Activated CD8-positive, alpha-beta T cell treated with anti-CD3 and anti-CD28 coated beads, Interleukin-2, amount 10 ng/mL, durations not matched to agents 7 days and 5 days (primary cell): Measurements from ENCODE around the gene OTULINL. TPM values are rescaled to one million over a fixed set of nuclear protein-coding genes. Genes with fewer than 3 reads are reported as not detected.

Experiments
- ATAC-seq: fragments of 150-1000 bp; cut with Tn5 transposase; one replicate; pipeline ENCODE4 v1.10.0; 2021; ENCODE audit warnings: moderate library complexity
- CTCF ChIA-PET: fragments of 350-600 bp; sonication (Branson Sonifier 250); formaldehyde crosslinking; loops from one replicate; lab custom pipeline; 2021; ENCODE audit warnings: antibody characterized with exemption; lab: Charles Lee
- POLR2A ChIA-PET: fragments of 350-600 bp; sonication (Branson Sonifier 250); formaldehyde crosslinking; loops from one replicate; lab custom pipeline; 2021; ENCODE audit warnings: antibody characterized with exemption; lab: Charles Lee
- DNase-seq: peaks from one replicate; pipeline ENCODE4 v3.0.0-alpha.2; 2020
- H3K27ac Mint-ChIP-seq: one replicate; pipeline ENCODE4 v1.8.0; 2021; ENCODE audit warnings: mild to moderate bottlenecking, mixed read lengths
- H3K27me3 Mint-ChIP-seq: one replicate; pipeline ENCODE4 v1.8.0; 2021; ENCODE audit warnings: low read depth, mixed read lengths
- H3K36me3 Mint-ChIP-seq: one replicate; pipeline ENCODE4 v1.8.0; 2021; ENCODE audit warnings: low read depth, mixed read lengths
- H3K4me1 Mint-ChIP-seq: one replicate; pipeline ENCODE4 v1.8.0; 2021; ENCODE audit warnings: low read depth, mixed read lengths
- H3K4me3 Mint-ChIP-seq: one replicate; pipeline ENCODE4 v1.8.0; 2021; ENCODE audit warnings: mild to moderate bottlenecking, mixed read lengths
- H3K9me3 Mint-ChIP-seq: one replicate; pipeline ENCODE4 v1.8.0; 2022; ENCODE audit warnings: mixed read lengths; ENCODE audit not compliant: insufficient read depth
- total RNA-seq, 2 experiments: library from RNA; stranded (reverse); gene quantifications; one replicate each; pipeline ENCODE4 v1.2.3, GENCODE V29; 2021

OTULINL gene
- total RNA-seq, 2 experiments from 2014 or later = 59.6 to 68.3 TPM

GRCh38 chr5:14588758-14589543 is 7.4 kb downstream of the OTULINL start:
- Mint-ChIP-seq H3K27ac (peak overlapping the region; percentile 37), H3K9me3 (no peaks in the 10 kb centered on the region), H3K27me3 (no peaks in the 10 kb centered on the region), H3K4me1 (peaks cover 94% of the 10 kb centered on the region), H3K36me3 (peaks cover 74% of the 10 kb centered on the region), H3K4me3 (no peak overlapping the region)
- ATAC-seq (no peak), DNase-seq (no peak)
- ChIA-PET CTCF (interaction anchor here (3.5 kb wide), 1 partner anchor 60 kb away, joined by 21 read pairs; no protein-coding TSS in a partner anchor), POLR2A (interaction anchor here (0.5 kb wide), 1 partner anchor 143 kb away, joined by 3 read pairs; no protein-coding TSS in a partner anchor)

GRCh38 chr5:14590949-14591348 is 9.4 kb downstream of the OTULINL start:
- H3K4me1 Mint-ChIP-seq = peaks cover 96% of the 10 kb centered on the region
- H3K9me3 Mint-ChIP-seq = no peaks in the 10 kb centered on the region
- ChIA-PET CTCF (interaction anchor here (1.3 to 6.0 kb wide), 6 partner anchors 7 to 226 kb away, joined by 3 to 56 read pairs (median 17); partner anchors contain the start of gene OTULINL), POLR2A (interaction anchor here (2.3 to 5.8 kb wide), 3 partner anchors 8 to 177 kb away, joined by 5 to 95 read pairs (median 43); partner anchors contain the start of gene OTULINL)
- no peak for DNase-seq
- H3K27me3 Mint-ChIP-seq = no peaks in the 10 kb centered on the region
- peak overlapping the region; percentile 63 for H3K27ac Mint-ChIP-seq
- no peak for ATAC-seq
- peaks cover 61% of the 10 kb centered on the region for H3K36me3 Mint-ChIP-seq
- peak overlapping the region; percentile 2 for H3K4me3 Mint-ChIP-seq

GRCh38 chr5:14591548-14591947 is 10.0 kb downstream of the OTULINL start:
- ATAC-seq = no peak
- ChIA-PET POLR2A (interaction anchor here (0.7 to 5.8 kb wide), 6 partner anchors 8 to 225 kb away, joined by 3 to 95 read pairs (median 6); partner anchors contain the start of gene OTULINL), CTCF (interaction anchor here (1.3 to 6.0 kb wide), 7 partner anchors 8 to 227 kb away, joined by 3 to 56 read pairs (median 13); partner anchors contain the start of gene OTULINL)
- peaks cover 66% of the 10 kb centered on the region for H3K36me3 Mint-ChIP-seq
- H3K9me3 Mint-ChIP-seq = no peaks in the 10 kb centered on the region
- H3K27me3 Mint-ChIP-seq = no peaks in the 10 kb centered on the region
- DNase-seq = no peak
- H3K4me1 Mint-ChIP-seq = peaks cover 97% of the 10 kb centered on the region
- peak overlapping the region; percentile 66 for H3K4me3 Mint-ChIP-seq
- H3K27ac Mint-ChIP-seq = peak overlapping the region; percentile 97

- ATAC-seq (peak; percentile 50), DNase-seq (peak; percentile 78)
- Mint-ChIP-seq H3K4me1 (peaks cover 98% of the 10 kb centered on the region), H3K27me3 (no peaks in the 10 kb centered on the region), H3K4me3 (peak overlapping the region; percentile 66), H3K27ac (peak overlapping the region; percentile 97), H3K36me3 (peaks cover 68% of the 10 kb centered on the region), H3K9me3 (no peaks in the 10 kb centered on the region)
- ChIA-PET POLR2A (interaction anchor here (0.6 to 5.8 kb wide), 6 partner anchors 10 to 227 kb away, joined by 3 to 95 read pairs (median 6); partner anchors contain the start of gene OTULINL), CTCF (interaction anchor here (0.9 to 6.0 kb wide), 7 partner anchors 10 to 229 kb away, joined by 3 to 56 read pairs (median 13); partner anchors contain the start of gene OTULINL)
Observed at GRCh38 chr5:14593326-14594021, 11.9 kb downstream of the OTULINL start.

GRCh38 chr5:14594378-14595074 is 12.9 kb downstream of the OTULINL start:
- peak overlapping the region; percentile 66 for H3K4me3 Mint-ChIP-seq
- H3K27me3 Mint-ChIP-seq = no peaks in the 10 kb centered on the region
- H3K4me1 Mint-ChIP-seq = peaks cover 90% of the 10 kb centered on the region
- no peaks in the 10 kb centered on the region for H3K9me3 Mint-ChIP-seq
- peak overlapping the region; percentile 97 for H3K27ac Mint-ChIP-seq
- POLR2A ChIA-PET = interaction anchor here (0.7 to 5.8 kb wide), 4 partner anchors 11 to 181 kb away, joined by 3 to 95 read pairs (median 24); partner anchors contain the start of gene OTULINL
- H3K36me3 Mint-ChIP-seq = peaks cover 59% of the 10 kb centered on the region
- DNase-seq = no peak
- CTCF ChIA-PET = interaction anchor here (0.5 to 6.0 kb wide), 7 partner anchors 11 to 230 kb away, joined by 3 to 56 read pairs (median 5); partner anchors contain the start of gene OTULINL
- peak; percentile 21 for ATAC-seq

- ChIA-PET POLR2A (interaction anchor here (5.5 to 5.8 kb wide), 2 partner anchors 12 to 181 kb away, joined by 43 to 95 read pairs; partner anchors contain the start of gene OTULINL), CTCF (interaction anchor here (0.5 to 6.0 kb wide), 6 partner anchors 11 to 230 kb away, joined by 4 to 56 read pairs (median 10); partner anchors contain the start of gene OTULINL)
- peaks cover 6% of the 10 kb centered on the region for H3K9me3 Mint-ChIP-seq
- peaks cover 62% of the 10 kb centered on the region for H3K36me3 Mint-ChIP-seq
- ATAC-seq (peak; percentile 79), DNase-seq (peak; percentile 75)
- H3K4me1 Mint-ChIP-seq = peaks cover 91% of the 10 kb centered on the region
- no peaks in the 10 kb centered on the region for H3K27me3 Mint-ChIP-seq
- peak overlapping the region; percentile 66 for H3K4me3 Mint-ChIP-seq
- H3K27ac Mint-ChIP-seq = peak overlapping the region; percentile 97
Observed at GRCh38 chr5:14595189-14595588, 13.6 kb downstream of the OTULINL start.

GRCh38 chr5:14595891-14596290 is 14.3 kb downstream of the OTULINL start:
- ChIA-PET POLR2A (interaction anchor here (0.6 to 5.8 kb wide), 3 partner anchors 13 to 182 kb away, joined by 3 to 95 read pairs (median 43); partner anchors contain the start of gene OTULINL), CTCF (interaction anchor here (1.8 to 6.0 kb wide), 4 partner anchors 12 to 231 kb away, joined by 5 to 56 read pairs (median 22); partner anchors contain the start of gene OTULINL)
- H3K36me3 Mint-ChIP-seq = peaks cover 63% of the 10 kb centered on the region
- no peaks in the 10 kb centered on the region for H3K27me3 Mint-ChIP-seq
- DNase-seq (no peak), ATAC-seq (no peak)
- peaks cover 89% of the 10 kb centered on the region for H3K4me1 Mint-ChIP-seq
- peak overlapping the region; percentile 97 for H3K27ac Mint-ChIP-seq
- H3K4me3 Mint-ChIP-seq = peak overlapping the region; percentile 66
- H3K9me3 Mint-ChIP-seq = peaks cover 7% of the 10 kb centered on the region

- Mint-ChIP-seq H3K27me3 (no peaks in the 10 kb centered on the region), H3K27ac (peak overlapping the region; percentile 97), H3K9me3 (peaks cover 7% of the 10 kb centered on the region), H3K4me3 (no peak overlapping the region), H3K36me3 (peaks cover 68% of the 10 kb centered on the region), H3K4me1 (peaks cover 89% of the 10 kb centered on the region)
- DNase-seq = no peak
- no peak for ATAC-seq
- ChIA-PET CTCF (interaction anchor here (1.7 to 2.4 kb wide), 2 partner anchors 14 to 197 kb away, joined by 7 to 8 read pairs; no protein-coding TSS in a partner anchor), POLR2A (interaction anchor here (0.6 to 1.6 kb wide), 2 partner anchors 10 to 113 kb away, joined by 3 read pairs; no protein-coding TSS in a partner anchor)
Observed at GRCh38 chr5:14597080-14597479, 15.5 kb downstream of the OTULINL start.

- ATAC-seq (no peak), DNase-seq (no peak)
- Mint-ChIP-seq H3K4me3 (no peak overlapping the region), H3K9me3 (peaks cover 7% of the 10 kb centered on the region), H3K36me3 (peaks cover 68% of the 10 kb centered on the region), H3K27me3 (no peaks in the 10 kb centered on the region), H3K4me1 (peaks cover 87% of the 10 kb centered on the region), H3K27ac (peak overlapping the region; percentile 68)
- ChIA-PET CTCF (interaction anchor here (0.9 to 2.4 kb wide), 7 partner anchors 16 to 203 kb away, joined by 3 to 8 read pairs (median 5); no protein-coding TSS in a partner anchor), POLR2A (interaction anchor here (1.3 to 1.6 kb wide), 2 partner anchors 9 to 16 kb away, joined by 3 to 4 read pairs; no protein-coding TSS in a partner anchor)
Observed at GRCh38 chr5:14598225-14598624, 16.6 kb downstream of the OTULINL start.

GRCh38 chr5:14599476-14600127 is 18.0 kb downstream of the OTULINL start:
- Mint-ChIP-seq H3K4me3 (no peak overlapping the region), H3K27ac (no peak overlapping the region), H3K4me1 (peaks cover 75% of the 10 kb centered on the region), H3K36me3 (peaks cover 78% of the 10 kb centered on the region), H3K9me3 (peaks cover 7% of the 10 kb centered on the region), H3K27me3 (no peaks in the 10 kb centered on the region)
- DNase-seq (no peak), ATAC-seq (no peak)
- ChIA-PET CTCF (interaction anchor here (0.9 to 2.4 kb wide), 2 partner anchors 17 to 22 kb away, joined by 3 to 8 read pairs; no protein-coding TSS in a partner anchor), POLR2A (interaction anchor here (0.7 to 1.3 kb wide), 2 partner anchors 17 to 186 kb away, joined by 3 to 4 read pairs; no protein-coding TSS in a partner anchor)
